SK-N-SH treated with all-trans-retinoic acid at 6 μM for 48 hours (cell line): ENCODE results near the gene EGFL6.

Experiments used
- ATAC-seq: fragments of 200-7000 bp; cut with Tn5 transposase; 3 replicates; pipeline ENCODE4 v1.9.1; 2020; ENCODE audit warnings: mild to moderate bottlenecking, moderate library complexity
- ARNTL ChIP-seq: fragments of 450-650 bp; formaldehyde crosslinking; IDR thresholded peaks from 2 replicates; pipeline ENCODE4 v1.5.0; 2020; ENCODE audit warnings: low read depth, mild to moderate bottlenecking, moderate library complexity, borderline replicate concordance
- BACH2 ChIP-seq: fragments of 250-450 bp; sonication (Bioruptor Pico); IDR thresholded peaks from 2 replicates; pipeline ENCODE4 v1.9.0; 2021; ENCODE audit warnings: mild to moderate bottlenecking, borderline replicate concordance
- CREB5 ChIP-seq: fragments of 250-450 bp; sonication (Bioruptor Pico); IDR thresholded peaks from 2 replicates; pipeline ENCODE4 v1.5.1; 2020; ENCODE audit warnings: low read depth, mild to moderate bottlenecking, moderate library complexity
- CSRNP3 ChIP-seq: fragments of 250-450 bp; sonication (Bioruptor Pico); IDR thresholded peaks from 2 replicates; pipeline ENCODE4 v1.5.1; 2021; ENCODE audit warnings: mild to moderate bottlenecking, moderate library complexity
- ESRRG ChIP-seq: fragments of 250-450 bp; sonication (Bioruptor Pico); IDR thresholded peaks from 2 replicates; pipeline ENCODE4 v1.6.1; 2021; ENCODE audit warnings: mild to moderate bottlenecking
- GLIS3 ChIP-seq: fragments of 250-450 bp; sonication (Bioruptor Pico); IDR thresholded peaks from 2 replicates; pipeline ENCODE4 v1.5.0; 2020; ENCODE audit warnings: mild to moderate bottlenecking, moderate library complexity
- OSR1 ChIP-seq: fragments of 250-450 bp; sonication (Bioruptor Pico); IDR thresholded peaks from 2 replicates; pipeline ENCODE4 v1.8.0; 2022; ENCODE audit warnings: moderate library complexity, mild to moderate bottlenecking, inconsistent platforms
- PPARA ChIP-seq: fragments of 250-450 bp; sonication (Bioruptor Pico); IDR thresholded peaks from 2 replicates; pipeline ENCODE4 v1.5.0; 2020; ENCODE audit warnings: mild to moderate bottlenecking, borderline replicate concordance
- RARB ChIP-seq: fragments of 250-450 bp; sonication (Bioruptor Pico); IDR thresholded peaks from 2 replicates; pipeline ENCODE4 v1.8.0; 2021; ENCODE audit warnings: mild to moderate bottlenecking, moderate library complexity
- TCF4 ChIP-seq: fragments of 250-450 bp; sonication (Bioruptor Pico); IDR thresholded peaks from 2 replicates; pipeline ENCODE4 v1.8.0; 2021; ENCODE audit warnings: mild to moderate bottlenecking, moderate library complexity, borderline replicate concordance
- TOX ChIP-seq: fragments of 250-450 bp; sonication (Bioruptor Pico); IDR thresholded peaks from 2 replicates; pipeline ENCODE4 v1.8.0; 2021; ENCODE audit warnings: mild to moderate bottlenecking, moderate library complexity, borderline replicate concordance
- ZFP3 ChIP-seq: fragments of 250-450 bp; sonication (Bioruptor Pico); IDR thresholded peaks from 2 replicates; pipeline ENCODE4 v1.5.0; 2020; ENCODE audit warnings: mild to moderate bottlenecking, moderate library complexity
- ZNF565 ChIP-seq: fragments of 450-650 bp; formaldehyde crosslinking; conservative IDR thresholded peaks from 2 replicates; pipeline ENCODE4 v1.5.0; 2020; ENCODE audit warnings: low read depth, mild to moderate bottlenecking, moderate library complexity
- ZNF70 ChIP-seq: fragments of 450-650 bp; formaldehyde crosslinking; IDR thresholded peaks from 2 replicates; pipeline ENCODE4 v1.5.0; 2020; ENCODE audit warnings: mild to moderate bottlenecking, moderate library complexity
- ZNF8 ChIP-seq: fragments of 450-650 bp; formaldehyde crosslinking; IDR thresholded peaks from 2 replicates; pipeline ENCODE4 v1.5.0; 2020; ENCODE audit warnings: mild to moderate bottlenecking, moderate library complexity
- TF ChIP-seq, protein P1 (sequence below): fragments of 250-450 bp; sonication (Bioruptor Pico); IDR thresholded peaks from 2 replicates; pipeline ENCODE4 v1.5.0; 2020; ENCODE audit warnings: mild to moderate bottlenecking, moderate library complexity
- TF ChIP-seq, protein P2 (sequence below): fragments of 250-450 bp; sonication (Bioruptor Pico); IDR thresholded peaks from 2 replicates; pipeline ENCODE4 v1.8.0; 2021; ENCODE audit warnings: low read depth, mild to moderate bottlenecking, moderate library complexity, borderline replicate concordance
- TF ChIP-seq, protein P3 (sequence below): fragments of 250-450 bp; sonication (Bioruptor Pico); IDR thresholded peaks from 2 replicates; pipeline ENCODE4 v1.8.0; 2020; ENCODE audit warnings: mild to moderate bottlenecking, moderate library complexity, borderline replicate concordance

EGFL6 gene

GRCh38 chrX:13551610-13552009 is 17.8 kb upstream of the EGFL6 start (continued):
- TF ChIP-seq, protein P1, sequence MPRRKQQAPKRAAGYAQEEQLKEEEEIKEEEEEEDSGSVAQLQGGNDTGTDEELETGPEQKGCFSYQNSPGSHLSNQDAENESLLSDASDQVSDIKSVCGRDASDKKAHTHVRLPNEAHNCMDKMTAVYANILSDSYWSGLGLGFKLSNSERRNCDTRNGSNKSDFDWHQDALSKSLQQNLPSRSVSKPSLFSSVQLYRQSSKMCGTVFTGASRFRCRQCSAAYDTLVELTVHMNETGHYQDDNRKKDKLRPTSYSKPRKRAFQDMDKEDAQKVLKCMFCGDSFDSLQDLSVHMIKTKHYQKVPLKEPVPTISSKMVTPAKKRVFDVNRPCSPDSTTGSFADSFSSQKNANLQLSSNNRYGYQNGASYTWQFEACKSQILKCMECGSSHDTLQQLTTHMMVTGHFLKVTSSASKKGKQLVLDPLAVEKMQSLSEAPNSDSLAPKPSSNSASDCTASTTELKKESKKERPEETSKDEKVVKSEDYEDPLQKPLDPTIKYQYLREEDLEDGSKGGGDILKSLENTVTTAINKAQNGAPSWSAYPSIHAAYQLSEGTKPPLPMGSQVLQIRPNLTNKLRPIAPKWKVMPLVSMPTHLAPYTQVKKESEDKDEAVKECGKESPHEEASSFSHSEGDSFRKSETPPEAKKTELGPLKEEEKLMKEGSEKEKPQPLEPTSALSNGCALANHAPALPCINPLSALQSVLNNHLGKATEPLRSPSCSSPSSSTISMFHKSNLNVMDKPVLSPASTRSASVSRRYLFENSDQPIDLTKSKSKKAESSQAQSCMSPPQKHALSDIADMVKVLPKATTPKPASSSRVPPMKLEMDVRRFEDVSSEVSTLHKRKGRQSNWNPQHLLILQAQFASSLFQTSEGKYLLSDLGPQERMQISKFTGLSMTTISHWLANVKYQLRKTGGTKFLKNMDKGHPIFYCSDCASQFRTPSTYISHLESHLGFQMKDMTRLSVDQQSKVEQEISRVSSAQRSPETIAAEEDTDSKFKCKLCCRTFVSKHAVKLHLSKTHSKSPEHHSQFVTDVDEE (CRISPR knock-in tag), result no peak
- TF ChIP-seq RARB (CRISPR knock-in tag), result no peak
- TF ChIP-seq, protein P2, sequence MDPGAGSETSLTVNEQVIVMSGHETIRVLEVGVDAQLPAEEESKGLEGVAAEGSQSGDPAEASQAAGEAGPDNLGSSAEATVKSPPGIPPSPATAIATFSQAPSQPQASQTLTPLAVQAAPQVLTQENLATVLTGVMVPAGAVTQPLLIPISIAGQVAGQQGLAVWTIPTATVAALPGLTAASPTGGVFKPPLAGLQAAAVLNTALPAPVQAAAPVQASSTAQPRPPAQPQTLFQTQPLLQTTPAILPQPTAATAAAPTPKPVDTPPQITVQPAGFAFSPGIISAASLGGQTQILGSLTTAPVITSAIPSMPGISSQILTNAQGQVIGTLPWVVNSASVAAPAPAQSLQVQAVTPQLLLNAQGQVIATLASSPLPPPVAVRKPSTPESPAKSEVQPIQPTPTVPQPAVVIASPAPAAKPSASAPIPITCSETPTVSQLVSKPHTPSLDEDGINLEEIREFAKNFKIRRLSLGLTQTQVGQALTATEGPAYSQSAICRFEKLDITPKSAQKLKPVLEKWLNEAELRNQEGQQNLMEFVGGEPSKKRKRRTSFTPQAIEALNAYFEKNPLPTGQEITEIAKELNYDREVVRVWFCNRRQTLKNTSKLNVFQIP (CRISPR knock-in tag), result no peak
- TF ChIP-seq TOX (CRISPR knock-in tag), result no peak
- TF ChIP-seq, protein P3, sequence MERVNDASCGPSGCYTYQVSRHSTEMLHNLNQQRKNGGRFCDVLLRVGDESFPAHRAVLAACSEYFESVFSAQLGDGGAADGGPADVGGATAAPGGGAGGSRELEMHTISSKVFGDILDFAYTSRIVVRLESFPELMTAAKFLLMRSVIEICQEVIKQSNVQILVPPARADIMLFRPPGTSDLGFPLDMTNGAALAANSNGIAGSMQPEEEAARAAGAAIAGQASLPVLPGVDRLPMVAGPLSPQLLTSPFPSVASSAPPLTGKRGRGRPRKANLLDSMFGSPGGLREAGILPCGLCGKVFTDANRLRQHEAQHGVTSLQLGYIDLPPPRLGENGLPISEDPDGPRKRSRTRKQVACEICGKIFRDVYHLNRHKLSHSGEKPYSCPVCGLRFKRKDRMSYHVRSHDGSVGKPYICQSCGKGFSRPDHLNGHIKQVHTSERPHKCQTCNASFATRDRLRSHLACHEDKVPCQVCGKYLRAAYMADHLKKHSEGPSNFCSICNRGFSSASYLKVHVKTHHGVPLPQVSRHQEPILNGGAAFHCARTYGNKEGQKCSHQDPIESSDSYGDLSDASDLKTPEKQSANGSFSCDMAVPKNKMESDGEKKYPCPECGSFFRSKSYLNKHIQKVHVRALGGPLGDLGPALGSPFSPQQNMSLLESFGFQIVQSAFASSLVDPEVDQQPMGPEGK (CRISPR knock-in tag), result no peak
- no peak for TF ChIP-seq OSR1 (CRISPR knock-in tag)

- TF ChIP-seq PPARA (CRISPR knock-in tag) (no peak), OSR1 (CRISPR knock-in tag) (no peak), ESRRG (CRISPR knock-in tag) (no peak)
- TF ChIP-seq, protein P2 (CRISPR knock-in tag), result no peak
- no peak for ATAC-seq
Measured at GRCh38 chrX:13552892-13553291, 16.5 kb upstream of the EGFL6 start.

DNA sequence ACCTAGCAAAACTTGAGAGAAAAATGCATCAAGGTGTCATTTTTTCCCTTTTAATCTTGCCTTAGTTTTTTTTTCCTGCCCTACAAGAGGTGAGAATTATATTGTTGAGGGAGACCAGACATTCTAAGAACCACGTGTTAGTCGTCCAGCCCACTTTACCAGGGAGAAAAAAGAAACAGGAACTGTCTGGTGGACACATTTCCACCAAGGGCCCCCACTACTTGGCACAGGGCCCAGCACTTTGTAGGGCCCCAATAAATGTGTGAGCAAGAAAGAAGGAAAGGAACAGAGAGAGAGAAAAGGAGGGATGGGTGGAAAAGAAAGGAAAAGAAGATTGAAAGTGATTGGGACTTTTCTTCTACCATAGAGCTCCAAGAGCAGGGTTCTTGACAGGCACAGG is 3.9 kb upstream of the EGFL6 start:
- TF ChIP-seq, protein P3 (CRISPR knock-in tag), result no peak
- TF ChIP-seq RARB (CRISPR knock-in tag) (no peak), TOX (CRISPR knock-in tag) (no peak), TCF4 (CRISPR knock-in tag) (no peak), ZFP3 (CRISPR knock-in tag) (no peak), ESRRG (CRISPR knock-in tag) (no peak), ZNF8 (no peak), ZNF565 (CRISPR knock-in tag) (no peak), ZNF70 (CRISPR knock-in tag) (no peak), CREB5 (no peak), CSRNP3 (CRISPR knock-in tag) (no peak), ARNTL (no peak), GLIS3 (CRISPR knock-in tag) (no peak), BACH2 (CRISPR knock-in tag) (no peak), OSR1 (CRISPR knock-in tag) (no peak)
- TF ChIP-seq, protein P1 (CRISPR knock-in tag), result no peak
- no peak for ATAC-seq
